Uterus (tissue), 2 donors: ENCODE data around the gene CYSTM1.

ENCODE experiments used
- CTCF ChIP-seq, 4 experiments: fragments of 200-600 bp in 2 of 4; fragments of 450-650 bp in 2 of 4; sonication (generic) in 2 of 4; IDR thresholded peaks; one replicate each; pipeline ENCODE4 v1.5.1; 2016 to 2019; ENCODE audit warnings: antibody characterized with exemption in 4 of 4, mild to moderate bottlenecking in 2 of 4, moderate library complexity in 1 of 4
- POLR2A ChIP-seq, 2 donors: fragments of 450-650 bp; IDR thresholded peaks; one replicate each; pipeline ENCODE4 v1.6.1; 2016; ENCODE audit warnings: antibody characterized with exemption in 2 of 2, mild to moderate bottlenecking in 1 of 2, moderate library complexity in 1 of 2

- no peak for TF ChIP-seq CTCF (IDR thresholded peaks at IDR 0.05)
- no peak for TF ChIP-seq POLR2A (IDR thresholded peaks at IDR 0.05)
Observed at GRCh38 chr5:140146523-140146842, 28.5 kb upstream of the CYSTM1 start.
